SK-N-SH (cell line): ENCODE results near the gene KCNN1. TPM values are rescaled to one million over a fixed set of nuclear protein-coding genes. Genes with fewer than 3 reads are reported as not detected.
A peak's percentile ranks its signal among the peaks of the same experiment; 100 is the strongest.

Experiments
- CTCF ChIA-PET: fragments of 300-600, 350-600 bp; formaldehyde crosslinking; extraction: SDS; loops from one replicate; lab custom pipeline; 2021; lab: Yijun Ruan, JAX
- POLR2A ChIA-PET: fragments of 350-600 bp; sonication (Branson Sonifier 250); formaldehyde crosslinking; extraction: SDS; loops from one replicate; lab custom pipeline; 2020; ENCODE audit warnings: antibody characterized with exemption, inconsistent platforms; lab: Yijun Ruan, JAX
- DNase-seq: peaks from one replicate; pipeline ENCODE4 v3.0.0; 2012
- H2AFZ ChIP-seq: fragments of 200-600 bp; sonication (generic); 2 replicates; pipeline ENCODE4 v1.8.1; 2016; ENCODE audit warnings: antibody characterized with exemption, mild to moderate bottlenecking, low read depth
- H3F3A ChIP-seq: fragments of 200-600 bp; sonication (generic); replicated peaks from 2 replicates; pipeline ENCODE3; 2016; ENCODE audit warnings: antibody characterized with exemption, mild to moderate bottlenecking; ENCODE audit not compliant: insufficient read depth
- H3K27ac ChIP-seq, 2 experiments: fragments of 200-500 bp in 1 of 2; fragments of 200-600 bp in 1 of 2; sonication (Bioruptor generic) in 1 of 2; sonication (generic), shearing (Covaris generic) in 1 of 2; 2 replicates each; pipeline versions ENCODE4 v1.5.1 to v1.6.1; 2014 to 2016; ENCODE audit warnings: low read depth in 2 of 2, inconsistent platforms in 1 of 2, low read length in 1 of 2, mild to moderate bottlenecking in 1 of 2, mixed read lengths in 1 of 2
- H3K27me3 ChIP-seq: fragments of 200-600 bp; sonication (generic), shearing (Covaris generic); 2 replicates; pipeline ENCODE4 v1.6.1; 2016; ENCODE audit warnings: mixed run types; ENCODE audit not compliant: insufficient read depth
- H3K36me3 ChIP-seq, 2 experiments: fragments of 200-500 bp in 1 of 2; fragments of 200-600 bp in 1 of 2; sonication (Bioruptor generic) in 1 of 2; sonication (generic) in 1 of 2; replicated peaks in 1 of 2; 2 replicates each; pipeline versions ENCODE3 to v1.5.1; 2014 to 2016; ENCODE audit warnings: low read length in 1 of 2, mild to moderate bottlenecking in 1 of 2; ENCODE audit not compliant: insufficient read depth in 2 of 2, control insufficient read depth in 1 of 2
- H3K4me1 ChIP-seq, 2 experiments: fragments of 200-500 bp in 1 of 2; fragments of 200-600 bp in 1 of 2; sonication (Bioruptor generic) in 1 of 2; sonication (generic), shearing (Covaris generic) in 1 of 2; 2 replicates each; pipeline versions ENCODE4 v1.5.1 to v1.6.1; 2014 to 2016; ENCODE audit warnings: low read depth in 1 of 2, low read length in 1 of 2, mixed run types in 1 of 2; ENCODE audit not compliant: insufficient read depth in 2 of 2, control insufficient read depth in 1 of 2
- H3K4me2 ChIP-seq: fragments of 200-600 bp; sonication (generic), shearing (Covaris generic); 2 replicates; pipeline ENCODE4 v1.6.1; 2017; ENCODE audit warnings: mixed run types
- H3K4me3 ChIP-seq, 2 experiments: fragments of 200-500 bp in 1 of 2; fragments of 200-600 bp in 1 of 2; sonication (Bioruptor generic) in 1 of 2; sonication (generic), shearing (Covaris generic) in 1 of 2; 2 replicates each; pipeline versions ENCODE4 v1.5.1 to v1.8.1; 2014 to 2016; ENCODE audit warnings: low read depth in 2 of 2, inconsistent platforms in 1 of 2, low read length in 1 of 2, mild to moderate bottlenecking in 1 of 2, mixed read lengths in 1 of 2, moderate library complexity in 1 of 2
- H3K79me2 ChIP-seq: fragments of 200-600 bp; sonication (generic); 2 replicates; pipeline ENCODE4 v1.8.1; 2017; ENCODE audit warnings: mild to moderate bottlenecking; ENCODE audit not compliant: insufficient read depth
- H3K9ac ChIP-seq: fragments of 200-600 bp; sonication (generic); 2 replicates; pipeline ENCODE4 v1.6.1; 2017; ENCODE audit warnings: mixed run types
- H3K9me2 ChIP-seq: fragments of 200-600 bp; sonication (generic); 2 replicates; pipeline ENCODE4 v1.6.1; 2017; ENCODE audit warnings: mixed run types
- H3K9me3 ChIP-seq: fragments of 200-600 bp; sonication (generic); 2 replicates; pipeline ENCODE4 v1.6.1; 2017; ENCODE audit warnings: mixed run types, mild to moderate bottlenecking, moderate library complexity
- H4K20me1 ChIP-seq: fragments of 200-600 bp; sonication (generic); 2 replicates; pipeline ENCODE4 v1.6.1; 2017; ENCODE audit warnings: mild to moderate bottlenecking, mixed run types; ENCODE audit not compliant: insufficient read depth
- CHD2 ChIP-seq: fragments of 150-350 bp; IDR thresholded peaks from 2 replicates; pipeline ENCODE4 v1.6.1; 2018; ENCODE audit warnings: low read length; ENCODE audit not compliant: partially characterized antibody
- ELF1 ChIP-seq: IDR thresholded peaks from 2 replicates; pipeline ENCODE4 v1.4.0; 2012
- EP300 ChIP-seq, 2 experiments: IDR thresholded peaks; 2 replicates each; pipeline versions ENCODE4 v1.4.0 to v1.6.1; 2012; ENCODE audit warnings: borderline replicate concordance in 1 of 2, low read depth in 1 of 2, low read length in 1 of 2
- FOXM1 ChIP-seq: IDR thresholded peaks from 2 replicates; pipeline ENCODE4 v1.4.0; 2012; ENCODE audit warnings: low read depth, mild to moderate bottlenecking
- GATA2 ChIP-seq: sonication (generic); formaldehyde crosslinking; IDR thresholded peaks from 2 replicates; pipeline ENCODE4 v1.5.0; 2020; ENCODE audit warnings: mild to moderate bottlenecking, missing genetic modification reagents
- MEF2A ChIP-seq: IDR thresholded peaks from 2 replicates; pipeline ENCODE4 v1.4.0; 2012; ENCODE audit warnings: low read depth, borderline replicate concordance
- MXI1 ChIP-seq: IDR thresholded peaks from 2 replicates; pipeline ENCODE4 v1.6.1; 2012; ENCODE audit warnings: mild to moderate bottlenecking, low read depth, low read length, improper control_type of control experiment
- NFIC ChIP-seq: IDR thresholded peaks from 2 replicates; pipeline ENCODE4 v1.4.0; 2012; ENCODE audit warnings: borderline replicate concordance
- POLR2AphosphoS5 ChIP-seq: IDR thresholded peaks from 2 replicates; pipeline ENCODE4 v1.6.1; 2012; ENCODE audit warnings: low read depth, low read length
- RCOR1 ChIP-seq: fragments of 150-350 bp; IDR thresholded peaks from 2 replicates; pipeline ENCODE4 v1.6.1; 2017; ENCODE audit warnings: antibody characterized with exemption, low read length
- RFX5 ChIP-seq: IDR thresholded peaks from 2 replicates; pipeline ENCODE4 v1.6.1; 2012; ENCODE audit warnings: mild to moderate bottlenecking, improper control_type of control experiment, low read length
- SIN3A ChIP-seq: IDR thresholded peaks from 2 replicates; pipeline ENCODE4 v1.6.1; 2012; ENCODE audit warnings: low read depth, mild to moderate bottlenecking, low read length, moderate library complexity, borderline replicate concordance
- SMC3 ChIP-seq: IDR thresholded peaks from 2 replicates; pipeline ENCODE4 v1.6.1; 2012; ENCODE audit warnings: low read depth, low read length, improper control_type of control experiment
- TAF1 ChIP-seq: IDR thresholded peaks from 2 replicates; pipeline ENCODE4 v1.6.1; 2012; ENCODE audit warnings: low read depth, mild to moderate bottlenecking, low read length, moderate library complexity, borderline replicate concordance
- TCF12 ChIP-seq: IDR thresholded peaks from 2 replicates; pipeline ENCODE4 v1.4.0; 2012
- YY1 ChIP-seq: IDR thresholded peaks from 2 replicates; pipeline ENCODE4 v1.4.0; 2012; ENCODE audit warnings: low read depth, mild to moderate bottlenecking
- WGBS: methylation state at CpG from one replicate; pipeline ENCODE4 v1.1.6; 2017; ENCODE audit warnings: low lambda C conversion rate; 5-methylcytosine and 5-hydroxymethylcytosine counted together
- polyA plus RNA-seq, 3 experiments: library from polyadenylated mRNA; depleted of rRNA; stranded (reverse); fragments of >200 nt; gene quantifications; 2 replicates each; pipeline ENCODE4 v1.2.3, GENCODE V29; 2012
- TF ChIP-seq, protein P1 (sequence below): IDR thresholded peaks from 2 replicates; pipeline ENCODE4 v1.4.0; 2012; ENCODE audit warnings: low read depth, borderline replicate concordance
- TF ChIP-seq, protein P2 (sequence below): fragments of 150-350 bp; IDR thresholded peaks from 2 replicates; pipeline ENCODE4 v1.6.1; 2017; ENCODE audit warnings: antibody characterized with exemption, low read length, low read depth, borderline replicate concordance
- TF ChIP-seq, protein P3 (sequence below): IDR thresholded peaks from 2 replicates; pipeline ENCODE4; 2012
- TF ChIP-seq, protein P4 (sequence below): fragments of 150-350 bp; IDR thresholded peaks from 2 replicates; pipeline ENCODE4 v1.6.1; 2016; ENCODE audit warnings: mild to moderate bottlenecking, low read depth, low read length
- TF ChIP-seq, protein P5 (sequence below): fragments of 200-600 bp; sonication (generic); IDR thresholded peaks from 2 replicates; pipeline ENCODE4 v1.6.1; 2017; ENCODE audit warnings: antibody characterized with exemption, mild to moderate bottlenecking, moderate library complexity

KCNN1 gene
- polyA plus RNA-seq, 1 of the 3 experiments (the other 2 are of a cell fraction), result 3.6 TPM

DNA sequence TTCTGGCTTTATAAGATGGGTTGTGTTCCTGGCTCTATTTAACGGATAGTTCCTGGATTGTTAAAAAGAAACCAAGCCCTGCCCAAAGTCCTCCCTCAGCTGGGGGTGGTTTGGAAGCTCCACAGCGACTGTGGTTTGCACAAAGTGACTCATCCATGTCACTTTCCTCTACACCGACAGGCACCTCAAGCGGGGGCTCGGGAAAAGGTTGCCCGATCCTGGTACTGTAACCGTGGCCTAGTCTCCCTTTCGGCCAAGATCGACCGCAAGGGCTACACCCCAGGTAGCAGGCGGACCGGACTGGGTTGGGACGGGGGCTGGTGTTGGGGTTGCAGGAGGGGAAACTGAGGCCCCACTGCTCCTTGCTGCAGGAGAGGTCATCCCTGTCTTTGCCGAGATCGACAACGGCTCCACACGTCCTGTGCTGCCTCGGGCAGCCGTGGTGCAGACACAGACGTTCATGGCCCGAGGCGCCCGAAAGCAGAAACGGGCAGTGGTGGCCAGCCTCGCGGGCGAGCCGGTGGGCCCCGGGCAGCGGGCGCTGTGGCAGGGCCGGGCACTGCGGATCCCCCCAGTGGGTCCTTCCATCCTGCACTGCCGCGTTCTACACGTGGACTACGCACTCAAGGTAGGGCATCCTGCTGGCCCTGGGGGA, 42.6 kb downstream of the KCNN1 start:
- no peak for DNase-seq
- peaks cover 5 to 15% of the 10 kb centered on the region in 2 experiments for H3K36me3 ChIP-seq
- H3K27ac ChIP-seq, result no peak overlapping the region
- no peak overlapping the region for H3K9ac ChIP-seq
- no peak for TF ChIP-seq MEF2A
- TF ChIP-seq POLR2AphosphoS5, result no peak
- no peak for TF ChIP-seq SIN3A
- no peak for TF ChIP-seq RCOR1
- TF ChIP-seq FOXM1, result no peak
- TF ChIP-seq SMC3, result no peak
- TF ChIP-seq RFX5, result no peak
- TF ChIP-seq CHD2, result no peak
- TF ChIP-seq, protein P1, sequence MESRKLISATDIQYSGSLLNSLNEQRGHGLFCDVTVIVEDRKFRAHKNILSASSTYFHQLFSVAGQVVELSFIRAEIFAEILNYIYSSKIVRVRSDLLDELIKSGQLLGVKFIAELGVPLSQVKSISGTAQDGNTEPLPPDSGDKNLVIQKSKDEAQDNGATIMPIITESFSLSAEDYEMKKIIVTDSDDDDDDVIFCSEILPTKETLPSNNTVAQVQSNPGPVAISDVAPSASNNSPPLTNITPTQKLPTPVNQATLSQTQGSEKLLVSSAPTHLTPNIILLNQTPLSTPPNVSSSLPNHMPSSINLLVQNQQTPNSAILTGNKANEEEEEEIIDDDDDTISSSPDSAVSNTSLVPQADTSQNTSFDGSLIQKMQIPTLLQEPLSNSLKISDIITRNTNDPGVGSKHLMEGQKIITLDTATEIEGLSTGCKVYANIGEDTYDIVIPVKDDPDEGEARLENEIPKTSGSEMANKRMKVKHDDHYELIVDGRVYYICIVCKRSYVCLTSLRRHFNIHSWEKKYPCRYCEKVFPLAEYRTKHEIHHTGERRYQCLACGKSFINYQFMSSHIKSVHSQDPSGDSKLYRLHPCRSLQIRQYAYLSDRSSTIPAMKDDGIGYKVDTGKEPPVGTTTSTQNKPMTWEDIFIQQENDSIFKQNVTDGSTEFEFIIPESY, result no peak
- no peak for TF ChIP-seq EP300 (IDR thresholded peaks at IDR 0.05; ENCODE audit: borderline replicate concordance in 1 of 2, low read depth in 1 of 2, low read length in 1 of 2)
- ChIA-PET POLR2A (interaction anchor here (0.9 kb wide), 1 partner anchor 150 kb away, joined by 3 read pairs; the partner anchor contains the start of gene RPL18A), CTCF (interaction anchor here (1.4 to 5.6 kb wide), 2 partner anchors 20 to 49 kb away, joined by 4 to 118 read pairs; no protein-coding TSS in a partner anchor)
- H3K4me1 ChIP-seq, result peaks cover 6 to 13% of the 10 kb centered on the region in 2 experiments; a peak in 2 of 4 replicates
- peaks cover 8% of the 10 kb centered on the region for H3F3A ChIP-seq
- H3K9me2 ChIP-seq, result no peaks in the 10 kb centered on the region
- 0 out of 2 replicates have a peak overlapping the region, but pooled peaks have one; percentile 99 for H3K4me2 ChIP-seq
- no peaks in the 10 kb centered on the region for H3K9me3 ChIP-seq
- H3K27me3 ChIP-seq, result no peaks in the 10 kb centered on the region
- H3K79me2 ChIP-seq, result no peaks in the 10 kb centered on the region
- H4K20me1 ChIP-seq, result no peaks in the 10 kb centered on the region
- 74% methylated on average over 10 of the region's 37 CpGs for WGBS
- no peak overlapping the region for H3K4me3 ChIP-seq
- H2AFZ ChIP-seq, result no peak overlapping the region

DNA sequence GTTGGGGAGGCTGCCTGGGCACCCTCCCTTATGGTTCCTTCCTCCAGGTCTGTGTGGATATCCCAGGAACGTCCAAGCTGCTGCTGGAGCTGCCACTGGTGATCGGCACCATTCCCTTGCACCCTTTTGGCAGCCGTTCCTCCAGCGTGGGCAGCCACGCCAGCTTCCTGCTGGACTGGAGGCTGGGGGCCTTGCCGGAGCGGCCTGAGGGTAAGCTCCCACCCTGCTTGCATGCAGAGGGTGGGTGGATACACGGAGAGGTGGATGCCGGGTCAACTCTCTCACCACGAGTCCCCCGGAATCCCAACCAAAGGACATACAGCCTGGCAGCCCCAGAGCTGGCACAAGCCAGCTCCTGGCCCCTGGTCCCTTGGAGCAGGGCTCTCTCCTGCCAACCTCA, 43.2 kb downstream of the KCNN1 start:
- Histone ChIP-seq H3K4me1 (peaks cover 6 to 13% of the 10 kb centered on the region in 2 experiments; a peak in 2 of 4 replicates), H3K79me2 (no peaks in the 10 kb centered on the region), H3K9ac (no peak overlapping the region), H3K27me3 (no peaks in the 10 kb centered on the region), H3K9me3 (no peaks in the 10 kb centered on the region), H3K4me3 (no peak overlapping the region), H3K27ac (no peak overlapping the region), H3K9me2 (no peaks in the 10 kb centered on the region), H2AFZ (no peak overlapping the region), H3K4me2 (no peak overlapping the region), H3F3A (peaks cover 11% of the 10 kb centered on the region), H4K20me1 (no peaks in the 10 kb centered on the region), H3K36me3 (peaks cover 5 to 15% of the 10 kb centered on the region in 2 experiments)
- DNase-seq, result no peak
- CTCF ChIA-PET, result interaction anchor here (0.9 to 5.6 kb wide), 4 partner anchors 19 to 77 kb away, joined by 3 to 118 read pairs (median 4); partner anchors contain the start of gene CCDC124
- 83% methylated on average over 1 of the region's 11 CpGs for WGBS
- POLR2A ChIA-PET, result no interaction called here
- TF ChIP-seq ELF1, result no peak
- TF ChIP-seq TAF1, result no peak
- TF ChIP-seq POLR2AphosphoS5, result no peak
- no peak for TF ChIP-seq YY1
- TF ChIP-seq GATA2, result no peak
- TF ChIP-seq, protein P2, sequence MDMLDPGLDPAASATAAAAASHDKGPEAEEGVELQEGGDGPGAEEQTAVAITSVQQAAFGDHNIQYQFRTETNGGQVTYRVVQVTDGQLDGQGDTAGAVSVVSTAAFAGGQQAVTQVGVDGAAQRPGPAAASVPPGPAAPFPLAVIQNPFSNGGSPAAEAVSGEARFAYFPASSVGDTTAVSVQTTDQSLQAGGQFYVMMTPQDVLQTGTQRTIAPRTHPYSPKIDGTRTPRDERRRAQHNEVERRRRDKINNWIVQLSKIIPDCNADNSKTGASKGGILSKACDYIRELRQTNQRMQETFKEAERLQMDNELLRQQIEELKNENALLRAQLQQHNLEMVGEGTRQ, result no peak
- TF ChIP-seq, protein P3, sequence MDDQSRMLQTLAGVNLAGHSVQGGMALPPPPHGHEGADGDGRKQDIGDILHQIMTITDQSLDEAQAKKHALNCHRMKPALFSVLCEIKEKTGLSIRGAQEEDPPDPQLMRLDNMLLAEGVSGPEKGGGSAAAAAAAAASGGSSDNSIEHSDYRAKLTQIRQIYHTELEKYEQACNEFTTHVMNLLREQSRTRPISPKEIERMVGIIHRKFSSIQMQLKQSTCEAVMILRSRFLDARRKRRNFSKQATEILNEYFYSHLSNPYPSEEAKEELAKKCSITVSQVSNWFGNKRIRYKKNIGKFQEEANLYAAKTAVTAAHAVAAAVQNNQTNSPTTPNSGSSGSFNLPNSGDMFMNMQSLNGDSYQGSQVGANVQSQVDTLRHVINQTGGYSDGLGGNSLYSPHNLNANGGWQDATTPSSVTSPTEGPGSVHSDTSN, result no peak
- no peak for TF ChIP-seq NFIC
- no peak for TF ChIP-seq SMC3
- TF ChIP-seq, protein P4, sequence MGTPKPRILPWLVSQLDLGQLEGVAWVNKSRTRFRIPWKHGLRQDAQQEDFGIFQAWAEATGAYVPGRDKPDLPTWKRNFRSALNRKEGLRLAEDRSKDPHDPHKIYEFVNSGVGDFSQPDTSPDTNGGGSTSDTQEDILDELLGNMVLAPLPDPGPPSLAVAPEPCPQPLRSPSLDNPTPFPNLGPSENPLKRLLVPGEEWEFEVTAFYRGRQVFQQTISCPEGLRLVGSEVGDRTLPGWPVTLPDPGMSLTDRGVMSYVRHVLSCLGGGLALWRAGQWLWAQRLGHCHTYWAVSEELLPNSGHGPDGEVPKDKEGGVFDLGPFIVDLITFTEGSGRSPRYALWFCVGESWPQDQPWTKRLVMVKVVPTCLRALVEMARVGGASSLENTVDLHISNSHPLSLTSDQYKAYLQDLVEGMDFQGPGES, result no peak
- TF ChIP-seq, protein P5, sequence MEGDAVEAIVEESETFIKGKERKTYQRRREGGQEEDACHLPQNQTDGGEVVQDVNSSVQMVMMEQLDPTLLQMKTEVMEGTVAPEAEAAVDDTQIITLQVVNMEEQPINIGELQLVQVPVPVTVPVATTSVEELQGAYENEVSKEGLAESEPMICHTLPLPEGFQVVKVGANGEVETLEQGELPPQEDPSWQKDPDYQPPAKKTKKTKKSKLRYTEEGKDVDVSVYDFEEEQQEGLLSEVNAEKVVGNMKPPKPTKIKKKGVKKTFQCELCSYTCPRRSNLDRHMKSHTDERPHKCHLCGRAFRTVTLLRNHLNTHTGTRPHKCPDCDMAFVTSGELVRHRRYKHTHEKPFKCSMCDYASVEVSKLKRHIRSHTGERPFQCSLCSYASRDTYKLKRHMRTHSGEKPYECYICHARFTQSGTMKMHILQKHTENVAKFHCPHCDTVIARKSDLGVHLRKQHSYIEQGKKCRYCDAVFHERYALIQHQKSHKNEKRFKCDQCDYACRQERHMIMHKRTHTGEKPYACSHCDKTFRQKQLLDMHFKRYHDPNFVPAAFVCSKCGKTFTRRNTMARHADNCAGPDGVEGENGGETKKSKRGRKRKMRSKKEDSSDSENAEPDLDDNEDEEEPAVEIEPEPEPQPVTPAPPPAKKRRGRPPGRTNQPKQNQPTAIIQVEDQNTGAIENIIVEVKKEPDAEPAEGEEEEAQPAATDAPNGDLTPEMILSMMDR, result no peak
- TF ChIP-seq MXI1, result no peak
- no peak for TF ChIP-seq TCF12
